WTC11 (cell line): ENCODE data around the gene HARS2. TPM values are rescaled to one million over a fixed set of nuclear protein-coding genes. Genes with fewer than 3 reads are reported as not detected.

Source experiments
- ATAC-seq: fragments of 200-7000 bp; cut with Tn5 transposase; 2 replicates; pipeline ENCODE4 v1.10.0; 2021; ENCODE audit warnings: mild to moderate bottlenecking, moderate library complexity
- CTCF ChIA-PET: fragments of 300-600 bp; sonication (Branson Sonifier 250); formaldehyde crosslinking; loops from one replicate; lab custom pipeline; 2021; ENCODE audit warnings: antibody characterized with exemption; lab: Charles Lee
- POLR2A ChIA-PET: fragments of 350-600 bp; sonication (Branson Sonifier 250); formaldehyde crosslinking; loops from one replicate; lab custom pipeline; 2021; ENCODE audit warnings: antibody characterized with exemption; lab: Charles Lee
- DNase-seq: peaks from one replicate; pipeline ENCODE4 v3.0.0; 2021; ENCODE audit warnings: low spot score
- H3K27ac Mint-ChIP-seq: 2 replicates; pipeline ENCODE4 v1.8.0; 2021; ENCODE audit warnings: mixed read lengths
- H3K27me3 Mint-ChIP-seq: 2 replicates; pipeline ENCODE4 v1.8.0; 2021; ENCODE audit warnings: low read depth, mild to moderate bottlenecking, moderate library complexity, mixed read lengths
- H3K36me3 Mint-ChIP-seq: 2 replicates; pipeline ENCODE4 v1.8.0; 2021; ENCODE audit warnings: mixed read lengths
- H3K4me1 Mint-ChIP-seq: 2 replicates; pipeline ENCODE4 v1.8.0; 2022; ENCODE audit warnings: mixed read lengths
- H3K4me3 Mint-ChIP-seq: 2 replicates; pipeline ENCODE4 v1.8.0; 2021; ENCODE audit warnings: mild to moderate bottlenecking, moderate library complexity, mixed read lengths
- H3K9me3 Mint-ChIP-seq: 2 replicates; pipeline ENCODE4 v1.8.0; 2021; ENCODE audit warnings: mixed read lengths
- AR ChIP-seq: fragments of 250-450 bp; sonication (Bioruptor Pico); IDR thresholded peaks from 2 replicates; pipeline ENCODE4 v1.9.0; 2021; ENCODE audit warnings: mild to moderate bottlenecking
- ARID4B ChIP-seq: sonication (generic); formaldehyde crosslinking; IDR thresholded peaks from 2 replicates; pipeline ENCODE4 v1.8.0; 2023; ENCODE audit warnings: missing genetic modification reagents, mild to moderate bottlenecking, borderline replicate concordance
- E2F1 ChIP-seq: sonication (generic); formaldehyde crosslinking; IDR thresholded peaks from 2 replicates; pipeline ENCODE4 v1.8.0; 2022; ENCODE audit warnings: mild to moderate bottlenecking, missing genetic modification reagents
- ELF4 ChIP-seq: sonication (generic); formaldehyde crosslinking; IDR thresholded peaks from 2 replicates; pipeline ENCODE4 v1.8.1; 2022; ENCODE audit warnings: low read depth, mild to moderate bottlenecking, moderate library complexity, missing genetic modification reagents
- EMX1 ChIP-seq: fragments of 250-450 bp; sonication (Bioruptor Pico); IDR thresholded peaks from 2 replicates; pipeline ENCODE4 v1.8.0; 2021; ENCODE audit warnings: mild to moderate bottlenecking
- FOXK1 ChIP-seq: sonication (generic); formaldehyde crosslinking; IDR thresholded peaks from 2 replicates; pipeline ENCODE4 v1.8.0; 2022; ENCODE audit warnings: mild to moderate bottlenecking, moderate library complexity, missing genetic modification reagents
- GTF2I ChIP-seq: fragments of 250-450 bp; sonication (Bioruptor Pico); conservative IDR thresholded peaks from 2 replicates; pipeline ENCODE4 v1.4.0; 2021; ENCODE audit warnings: mild to moderate bottlenecking
- HMGXB4 ChIP-seq: sonication (generic); formaldehyde crosslinking; IDR thresholded peaks from 2 replicates; pipeline ENCODE4 v1.8.1; 2023; ENCODE audit warnings: mild to moderate bottlenecking, moderate library complexity, missing genetic modification reagents
- IRF2 ChIP-seq: sonication (generic); formaldehyde crosslinking; IDR thresholded peaks from 2 replicates; pipeline ENCODE4 v1.8.0; 2022; ENCODE audit warnings: low read depth, missing genetic modification reagents, borderline replicate concordance
- JUN ChIP-seq: sonication (generic); formaldehyde crosslinking; IDR thresholded peaks from 2 replicates; pipeline ENCODE4 v1.8.0; 2023; ENCODE audit warnings: mild to moderate bottlenecking, missing genetic modification reagents
- MLX ChIP-seq: sonication (generic); formaldehyde crosslinking; IDR thresholded peaks from 2 replicates; pipeline ENCODE4 v1.8.1; 2023; ENCODE audit warnings: mild to moderate bottlenecking, missing genetic modification reagents, moderate library complexity
- MYBL2 ChIP-seq: sonication (generic); formaldehyde crosslinking; IDR thresholded peaks from 2 replicates; pipeline ENCODE4 v1.8.1; 2023; ENCODE audit warnings: mild to moderate bottlenecking, moderate library complexity, missing genetic modification reagents
- NR2C2 ChIP-seq: sonication (generic); formaldehyde crosslinking; IDR thresholded peaks from 2 replicates; pipeline ENCODE4 v1.8.0; 2022; ENCODE audit warnings: mild to moderate bottlenecking, missing genetic modification reagents
- OVOL2 ChIP-seq: fragments of 250-450 bp; sonication (Bioruptor Pico); IDR thresholded peaks from 2 replicates; pipeline ENCODE4 v1.9.0; 2021; ENCODE audit warnings: mild to moderate bottlenecking, borderline replicate concordance
- PRRX2 ChIP-seq: fragments of 250-450 bp; sonication (Bioruptor Pico); IDR thresholded peaks from 2 replicates; pipeline ENCODE4 v1.8.0; 2021; ENCODE audit warnings: mild to moderate bottlenecking
- USF1 ChIP-seq: sonication (generic); formaldehyde crosslinking; IDR thresholded peaks from 2 replicates; pipeline ENCODE4 v1.8.0; 2022; ENCODE audit warnings: mild to moderate bottlenecking, missing genetic modification reagents
- ZNF232 ChIP-seq: sonication (generic); formaldehyde crosslinking; IDR thresholded peaks from 2 replicates; pipeline ENCODE4 v1.8.0; 2022; ENCODE audit warnings: mild to moderate bottlenecking, missing genetic modification reagents
- ZNF263 ChIP-seq: sonication (generic); formaldehyde crosslinking; IDR thresholded peaks from 2 replicates; pipeline ENCODE4 v1.8.1; 2022; ENCODE audit warnings: low read depth, mild to moderate bottlenecking, moderate library complexity, missing genetic modification reagents
- ZNF281 ChIP-seq: sonication (generic); formaldehyde crosslinking; IDR thresholded peaks from 2 replicates; pipeline ENCODE4 v1.8.0; 2023; ENCODE audit warnings: mild to moderate bottlenecking, missing genetic modification reagents
- total RNA-seq: library from RNA; stranded (reverse); gene quantifications from 3 replicates; pipeline ENCODE4 v1.2.3, GENCODE V29; 2021

Gene HARS2
- total RNA-seq, 1 experiment from 2014 or later, result 28.9 TPM

GRCh38 chr5:140664030-140664358 is 27.3 kb upstream of the HARS2 start:
- no peaks in the 10 kb centered on the region for H3K27me3 Mint-ChIP-seq
- DNase-seq, result no peak
- POLR2A ChIA-PET, result interaction anchor here (1.3 kb wide), 1 partner anchor 16 kb away, joined by 3 read pairs; the partner anchor contains the start of genes IK and NDUFA2
- TF ChIP-seq HMGXB4, result 0 out of 2 replicates have a peak, but pooled peaks have one; percentile 0
- TF ChIP-seq MLX, result no peak
- TF ChIP-seq, all 79 proteins: peak for 1
- ATAC-seq, result peak; percentile 5; the same call in 1 of the 2 replicates
- Mint-ChIP-seq H3K4me1 (peaks cover 6% of the 10 kb centered on the region), H3K4me3 (peak overlapping the region; percentile 99), H3K9me3 (no peaks in the 10 kb centered on the region), H3K27ac (peak overlapping the region; percentile 98), H3K36me3 (peaks cover 59% of the 10 kb centered on the region)
- CTCF ChIA-PET, result interaction anchor here (0.7 kb wide), 1 partner anchor 33 kb away, joined by 3 read pairs; no protein-coding TSS in a partner anchor

- Mint-ChIP-seq H3K4me1 (peaks cover 6% of the 10 kb centered on the region), H3K9me3 (no peaks in the 10 kb centered on the region), H3K4me3 (peak within 1 kb of the TSS; percentile 99), H3K27ac (peak within 1 kb of the TSS; percentile 98), H3K36me3 (peaks cover 59% of the 10 kb centered on the region), H3K27me3 (no peaks in the 10 kb centered on the region)
- ATAC-seq (peak; percentile 98), DNase-seq (peak; percentile 95)
- ChIA-PET CTCF (interaction anchor here (0.6 to 0.7 kb wide), 2 partner anchors 27 to 33 kb away, joined by 3 read pairs; partner anchors contain the start of genes HARS1 and HARS2), POLR2A (interaction anchor here (1.3 to 1.9 kb wide), 2 partner anchors 9 to 17 kb away, joined by 3 to 4 read pairs; partner anchors contain the start of genes DND1, IK and NDUFA2)
- TF ChIP-seq ZNF263 (no peak), GTF2I (CRISPR knock-in tag) (no peak), E2F1 (no peak), JUN (CRISPR knock-in tag) (peak; percentile 19; the same call in 1 of the 2 replicates), AR (CRISPR knock-in tag) (no peak), USF1 (CRISPR knock-in tag) (0 out of 2 replicates have a peak, but pooled peaks have one; percentile 31), ARID4B (CRISPR knock-in tag) (peak; percentile 84), OVOL2 (CRISPR knock-in tag) (no peak), ZNF281 (CRISPR knock-in tag) (no peak), FOXK1 (CRISPR knock-in tag) (peak; percentile 48), IRF2 (CRISPR knock-in tag) (no peak), MYBL2 (CRISPR knock-in tag) (no peak), ELF4 (no peak), PRRX2 (CRISPR knock-in tag) (no peak), ZNF232 (CRISPR knock-in tag) (no peak), EMX1 (CRISPR knock-in tag) (no peak), NR2C2 (CRISPR knock-in tag) (no peak)
Observed at GRCh38 chr5:140664359-140665119, 26.7 kb upstream of the HARS2 start, which contains the start of gene WDR55. Gene WDR55, plus strand, starts transcription at chr5:140664904. Its CDS starts 9 bp downstream, at chr5:140664913.
